HCT116 (cell line): ENCODE results near the gene LTBP1. TPM values are rescaled to one million over a fixed set of nuclear protein-coding genes. Genes with fewer than 3 reads are reported as not detected.

ENCODE experiments used
- ATAC-seq: fragments of 200-7000 bp; cut with Tn5 transposase; 2 replicates; pipeline ENCODE4 v1.9.1; 2020; ENCODE audit warnings: mild to moderate bottlenecking, moderate library complexity
- BruUV-seq: library from RNA; stranded (reverse); fragments of 400-500 nt; replicated peaks from 2 replicates; lab custom pipeline; 2021; lab: Mats Ljungman, UMichigan
- CTCF ChIA-PET: fragments of 300-600 bp; sonication (Branson Sonifier 250); formaldehyde crosslinking; loops from one replicate; lab custom pipeline; 2021; ENCODE audit warnings: antibody characterized with exemption; lab: Charles Lee
- POLR2A ChIA-PET: fragments of 300-600, 350-600 bp; sonication (Branson Sonifier 250); formaldehyde crosslinking; loops from one replicate; lab custom pipeline; 2021; ENCODE audit warnings: antibody characterized with exemption; lab: Charles Lee
- RAD21 ChIA-PET, 2 experiments: fragments of 300-600 bp; sonication (Branson Sonifier 250); formaldehyde crosslinking; loops; one replicate each; lab custom pipeline; 2023; ENCODE audit warnings: low total read pairs in 2 of 2; ENCODE audit not compliant: uncharacterized antibody in 2 of 2, unreplicated experiment in 2 of 2, low non-redundant PET in 1 of 2; lab: Charles Lee
- DNase-seq: peaks from one replicate; pipeline ENCODE4 v3.0.0-alpha.2; 2010; ENCODE audit warnings: low read depth, low spot score
- H2AFZ ChIP-seq: fragments of 200-600 bp; shearing (Covaris generic), sonication (generic); 2 replicates; pipeline ENCODE4 v1.6.1; 2017; ENCODE audit warnings: low read depth, mixed run types, mixed read lengths, antibody characterized with exemption, low read length; ENCODE audit not compliant: poor library complexity, severe bottlenecking
- H3K27ac ChIP-seq: 2 replicates; pipeline ENCODE4 v1.5.1; 2012; ENCODE audit warnings: low read depth, low read length
- H3K27me3 ChIP-seq: fragments of 200-600 bp; sonication (generic); 2 replicates; pipeline ENCODE4 v1.6.1; 2016; ENCODE audit warnings: mixed run types, low read length, mixed read lengths; ENCODE audit not compliant: insufficient read depth
- H3K36me3 ChIP-seq, 2 experiments: fragments of 200-500 bp in 1 of 2; fragments of 200-600 bp in 1 of 2; sonication (Bioruptor generic) in 1 of 2; sonication (generic) in 1 of 2; 2 replicates each; pipeline versions ENCODE4 v1.5.1 to v1.6.1; 2014 to 2016; ENCODE audit warnings: low read length in 2 of 2, inconsistent platforms in 1 of 2, mixed read lengths in 1 of 2, mixed run types in 1 of 2; ENCODE audit not compliant: insufficient read depth in 2 of 2, control insufficient read depth in 1 of 2
- H3K4me1 ChIP-seq, 2 experiments: fragments of 200-600 bp in 1 of 2; sonication (generic) in 1 of 2; 2 replicates each; pipeline versions ENCODE4 v1.5.1 to v1.6.1; 2012 to 2017; ENCODE audit warnings: low read length in 2 of 2, inconsistent platforms in 1 of 2, mild to moderate bottlenecking in 1 of 2, mixed read lengths in 1 of 2, mixed run types in 1 of 2, moderate library complexity in 1 of 2; ENCODE audit not compliant: insufficient read depth in 2 of 2, control insufficient read depth in 1 of 2
- H3K4me2 ChIP-seq: fragments of 200-600 bp; sonication (generic); 2 replicates; pipeline ENCODE4 v1.6.1; 2017; ENCODE audit warnings: mixed run types, low read length, mixed read lengths
- H3K4me3 ChIP-seq, 2 experiments: fragments of 200-600 bp in 1 of 2; sonication (generic) in 1 of 2; replicated peaks in 1 of 2; 2 replicates each; pipeline ENCODE4 v1.5.1; 2011 to 2016; ENCODE audit warnings: low read length in 2 of 2, control low read depth in 1 of 2, low read depth in 1 of 2, mild to moderate bottlenecking in 1 of 2, mixed read lengths in 1 of 2, mixed run types in 1 of 2
- H3K79me2 ChIP-seq: fragments of 200-600 bp; sonication (generic); 2 replicates; pipeline ENCODE4 v1.6.1; 2017; ENCODE audit warnings: mild to moderate bottlenecking, mixed run types, low read length, moderate library complexity, mixed read lengths; ENCODE audit not compliant: insufficient read depth
- H3K9ac ChIP-seq: fragments of 200-600 bp; sonication (generic); 2 replicates; pipeline ENCODE4 v1.6.1; 2016; ENCODE audit warnings: low read length, mixed read lengths
- H3K9me2 ChIP-seq: fragments of 200-600 bp; sonication (generic), shearing (Covaris generic); 2 replicates; pipeline ENCODE4 v1.6.1; 2017; ENCODE audit warnings: mixed run types, mild to moderate bottlenecking, moderate library complexity; ENCODE audit not compliant: insufficient read depth
- H3K9me3 ChIP-seq, 2 experiments: fragments of 200-500 bp in 1 of 2; fragments of 200-600 bp in 1 of 2; sonication (Bioruptor generic) in 1 of 2; sonication (generic) in 1 of 2; 2 replicates each; pipeline ENCODE4 v1.6.1; 2014 to 2017; ENCODE audit warnings: low read length in 2 of 2, mixed read lengths in 2 of 2, inconsistent platforms in 1 of 2, low read depth in 1 of 2, mild to moderate bottlenecking in 1 of 2, mixed run types in 1 of 2, moderate library complexity in 1 of 2; ENCODE audit not compliant: control insufficient read depth in 1 of 2, insufficient read depth in 1 of 2
- H4K20me1 ChIP-seq: fragments of 200-600 bp; sonication (generic), shearing (Covaris generic); 2 replicates; pipeline ENCODE4 v1.6.1; 2017; ENCODE audit warnings: mixed run types, mild to moderate bottlenecking, moderate library complexity; ENCODE audit not compliant: insufficient read depth
- EGR1 ChIP-seq: IDR thresholded peaks from 2 replicates; pipeline ENCODE4 v1.6.1; 2012; ENCODE audit warnings: low read depth
- ELF1 ChIP-seq: IDR thresholded peaks from 2 replicates; pipeline ENCODE4 v1.6.1; 2012; ENCODE audit warnings: low read depth, borderline replicate concordance
- EZH2 ChIP-seq: fragments of 200-600 bp; sonication (generic); IDR thresholded peaks from 2 replicates; pipeline ENCODE4 v1.6.1; 2017; ENCODE audit warnings: antibody characterized with exemption, mixed run types
- EZH2phosphoT487 ChIP-seq: fragments of 200-600 bp; IDR thresholded peaks from 2 replicates; pipeline ENCODE4 v1.6.1; 2018; ENCODE audit warnings: antibody characterized with exemption, borderline replicate concordance
- intact Hi-C: fragments of 100-400 bp; cut with micrococcal nuclease; formaldehyde crosslinking; loops from 2 replicates; pipeline ENCODE4 v1.10.0; 2022
- total RNA-seq: library from RNA; stranded (reverse); gene quantifications from one replicate; pipeline ENCODE4 v1.2.1, GENCODE V29; 2021; ENCODE audit not compliant: unreplicated experiment
- TF ChIP-seq, protein P1 (sequence below): IDR thresholded peaks from 2 replicates; pipeline ENCODE4 v1.6.1; 2012; ENCODE audit warnings: low read depth
- TF ChIP-seq, protein P2 (sequence below): IDR thresholded peaks from 2 replicates; pipeline ENCODE4 v1.6.1; 2012

Gene LTBP1
- total RNA-seq, 1 experiment from 2014 or later: 5.1 TPM

- BruUV-seq: no TSS peak
Observed at GRCh38 chr2:33008716-33009115, 62.0 kb downstream of the LTBP1 start.

More at GRCh38 chr2:33008716-33009115, 62.0 kb downstream of the LTBP1 start:
- ChIA-PET POLR2A (no interaction called here), CTCF (no interaction called here), RAD21 (no interaction called here)
- Histone ChIP-seq H2AFZ (no peak overlapping the region), H3K4me2 (no peak overlapping the region), H3K27ac (no peak overlapping the region), H3K9me2 (no peaks in the 10 kb centered on the region), H3K27me3 (no peaks in the 10 kb centered on the region), H3K36me3 (no peaks in the 10 kb centered on the region), H4K20me1 (no peaks in the 10 kb centered on the region), H3K79me2 (no peaks in the 10 kb centered on the region), H3K4me1 (peaks cover 0 to 8% of the 10 kb centered on the region in 2 experiments; a peak in 2 of 4 replicates), H3K4me3 (no peak overlapping the region), H3K9ac (no peak overlapping the region), H3K9me3 (no peaks in the 10 kb centered on the region)
- ATAC-seq: no peak
- no peak for DNase-seq
- TF ChIP-seq EZH2phosphoT487 (no peak), EZH2 (no peak), ELF1 (no peak), EGR1 (no peak)
- TF ChIP-seq, protein P1, sequence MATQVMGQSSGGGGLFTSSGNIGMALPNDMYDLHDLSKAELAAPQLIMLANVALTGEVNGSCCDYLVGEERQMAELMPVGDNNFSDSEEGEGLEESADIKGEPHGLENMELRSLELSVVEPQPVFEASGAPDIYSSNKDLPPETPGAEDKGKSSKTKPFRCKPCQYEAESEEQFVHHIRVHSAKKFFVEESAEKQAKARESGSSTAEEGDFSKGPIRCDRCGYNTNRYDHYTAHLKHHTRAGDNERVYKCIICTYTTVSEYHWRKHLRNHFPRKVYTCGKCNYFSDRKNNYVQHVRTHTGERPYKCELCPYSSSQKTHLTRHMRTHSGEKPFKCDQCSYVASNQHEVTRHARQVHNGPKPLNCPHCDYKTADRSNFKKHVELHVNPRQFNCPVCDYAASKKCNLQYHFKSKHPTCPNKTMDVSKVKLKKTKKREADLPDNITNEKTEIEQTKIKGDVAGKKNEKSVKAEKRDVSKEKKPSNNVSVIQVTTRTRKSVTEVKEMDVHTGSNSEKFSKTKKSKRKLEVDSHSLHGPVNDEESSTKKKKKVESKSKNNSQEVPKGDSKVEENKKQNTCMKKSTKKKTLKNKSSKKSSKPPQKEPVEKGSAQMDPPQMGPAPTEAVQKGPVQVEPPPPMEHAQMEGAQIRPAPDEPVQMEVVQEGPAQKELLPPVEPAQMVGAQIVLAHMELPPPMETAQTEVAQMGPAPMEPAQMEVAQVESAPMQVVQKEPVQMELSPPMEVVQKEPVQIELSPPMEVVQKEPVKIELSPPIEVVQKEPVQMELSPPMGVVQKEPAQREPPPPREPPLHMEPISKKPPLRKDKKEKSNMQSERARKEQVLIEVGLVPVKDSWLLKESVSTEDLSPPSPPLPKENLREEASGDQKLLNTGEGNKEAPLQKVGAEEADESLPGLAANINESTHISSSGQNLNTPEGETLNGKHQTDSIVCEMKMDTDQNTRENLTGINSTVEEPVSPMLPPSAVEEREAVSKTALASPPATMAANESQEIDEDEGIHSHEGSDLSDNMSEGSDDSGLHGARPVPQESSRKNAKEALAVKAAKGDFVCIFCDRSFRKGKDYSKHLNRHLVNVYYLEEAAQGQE: no peak
- TF ChIP-seq, protein P2, sequence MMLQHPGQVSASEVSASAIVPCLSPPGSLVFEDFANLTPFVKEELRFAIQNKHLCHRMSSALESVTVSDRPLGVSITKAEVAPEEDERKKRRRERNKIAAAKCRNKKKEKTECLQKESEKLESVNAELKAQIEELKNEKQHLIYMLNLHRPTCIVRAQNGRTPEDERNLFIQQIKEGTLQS: no peak
- intact Hi-C loops: no loop called here
